A673 (cell line): ENCODE results near the gene NRAP. TPM values are rescaled to one million over a fixed set of nuclear protein-coding genes. Genes with fewer than 3 reads are reported as not detected.

ENCODE experiments used
- BruUV-seq: library from RNA; stranded (reverse); fragments of 400-500 nt; replicated peaks from 2 replicates; lab custom pipeline; 2021; lab: Mats Ljungman, UMichigan
- CTCF ChIA-PET: fragments of 300-600 bp; sonication (Branson Sonifier 250); formaldehyde crosslinking; loops from one replicate; lab custom pipeline; 2022; ENCODE audit warnings: antibody characterized with exemption; lab: Charles Lee
- POLR2A ChIA-PET: fragments of 300-600 bp; sonication (Branson Sonifier 250); formaldehyde crosslinking; loops from one replicate; lab custom pipeline; 2022; ENCODE audit warnings: antibody characterized with exemption; ENCODE audit not compliant: low non-redundant PET; lab: Charles Lee
- DNase-seq: peaks from one replicate; pipeline ENCODE4 v3.0.0-alpha.2; 2015; ENCODE audit warnings: low spot score
- H3K27ac ChIP-seq: fragments of 200-600 bp; sonication (generic); 2 replicates; pipeline ENCODE4 v1.5.1; 2016; ENCODE audit warnings: mixed run types, low read depth, mild to moderate bottlenecking, mixed read lengths, antibody characterized with exemption, low read length; ENCODE audit not compliant: poor library complexity, severe bottlenecking
- H3K27me3 ChIP-seq: fragments of 200-600 bp; sonication (generic); replicated peaks from 2 replicates; pipeline ENCODE4 v1.6.1; 2017; ENCODE audit warnings: mixed run types, low read depth, mild to moderate bottlenecking, mixed read lengths, antibody characterized with exemption, low read length; ENCODE audit not compliant: insufficient read depth, poor library complexity
- H3K36me3 ChIP-seq: fragments of 200-600 bp; sonication (generic); 2 replicates; pipeline ENCODE4 v1.6.1; 2016; ENCODE audit warnings: mixed run types, mild to moderate bottlenecking, mixed read lengths, antibody characterized with exemption, low read length; ENCODE audit not compliant: insufficient read depth, poor library complexity, severe bottlenecking
- H3K4me1 ChIP-seq: fragments of 200-600 bp; sonication (generic); 2 replicates; pipeline ENCODE4 v1.6.1; 2017; ENCODE audit warnings: mixed run types, mild to moderate bottlenecking, mixed read lengths, antibody characterized with exemption, low read length; ENCODE audit not compliant: insufficient read depth, poor library complexity, severe bottlenecking
- H3K4me3 ChIP-seq: fragments of 200-600 bp; sonication (generic); 2 replicates; pipeline ENCODE4 v1.5.1; 2016; ENCODE audit warnings: low read depth, mixed run types, mild to moderate bottlenecking, mixed read lengths, low read length; ENCODE audit not compliant: poor library complexity, severe bottlenecking
- H3K9me3 ChIP-seq: fragments of 200-600 bp; sonication (generic); 2 replicates; pipeline ENCODE4 v1.6.1; 2016; ENCODE audit warnings: mixed run types, low read depth, mild to moderate bottlenecking, mixed read lengths, antibody characterized with exemption, low read length; ENCODE audit not compliant: poor library complexity, severe bottlenecking
- EZH2 ChIP-seq: fragments of 200-600 bp; sonication (generic); IDR thresholded peaks from 2 replicates; pipeline ENCODE4 v1.6.1; 2017; ENCODE audit warnings: borderline replicate concordance, low read depth, mild to moderate bottlenecking, mixed read lengths, antibody characterized with exemption, low read length; ENCODE audit not compliant: poor library complexity, severe bottlenecking
- intact Hi-C: fragments of 100-400 bp; cut with micrococcal nuclease; formaldehyde crosslinking; loops from one replicate; pipeline ENCODE4 v1.10.0; 2022; ENCODE audit not compliant: unreplicated experiment
- total RNA-seq: library from RNA; stranded (reverse); gene quantifications from 2 replicates; pipeline ENCODE4 v1.2.3, GENCODE V29; 2021
- TF ChIP-seq, protein P1 (sequence below): fragments of 300-800, 200-600 bp; sonication (generic); conservative IDR thresholded peaks from 2 replicates; pipeline ENCODE4 v1.5.1; 2017; ENCODE audit warnings: low read depth, mild to moderate bottlenecking, antibody characterized with exemption, low read length, moderate library complexity, mixed read lengths

The NRAP gene
- total RNA-seq, 1 experiment from 2014 or later, result 0.34 TPM

GRCh38 chr10:113585949-113586348 lies 77.9 kb downstream of the NRAP start:
- intact Hi-C loops, result no loop called here
- ChIA-PET POLR2A (no interaction called here), CTCF (no interaction called here)
- H3K4me3 ChIP-seq, result no peak overlapping the region
- no peaks in the 10 kb centered on the region for H3K27me3 ChIP-seq
- H3K36me3 ChIP-seq, result no peaks in the 10 kb centered on the region
- BruUV-seq, result no TSS peak
- TF ChIP-seq, protein P1, sequence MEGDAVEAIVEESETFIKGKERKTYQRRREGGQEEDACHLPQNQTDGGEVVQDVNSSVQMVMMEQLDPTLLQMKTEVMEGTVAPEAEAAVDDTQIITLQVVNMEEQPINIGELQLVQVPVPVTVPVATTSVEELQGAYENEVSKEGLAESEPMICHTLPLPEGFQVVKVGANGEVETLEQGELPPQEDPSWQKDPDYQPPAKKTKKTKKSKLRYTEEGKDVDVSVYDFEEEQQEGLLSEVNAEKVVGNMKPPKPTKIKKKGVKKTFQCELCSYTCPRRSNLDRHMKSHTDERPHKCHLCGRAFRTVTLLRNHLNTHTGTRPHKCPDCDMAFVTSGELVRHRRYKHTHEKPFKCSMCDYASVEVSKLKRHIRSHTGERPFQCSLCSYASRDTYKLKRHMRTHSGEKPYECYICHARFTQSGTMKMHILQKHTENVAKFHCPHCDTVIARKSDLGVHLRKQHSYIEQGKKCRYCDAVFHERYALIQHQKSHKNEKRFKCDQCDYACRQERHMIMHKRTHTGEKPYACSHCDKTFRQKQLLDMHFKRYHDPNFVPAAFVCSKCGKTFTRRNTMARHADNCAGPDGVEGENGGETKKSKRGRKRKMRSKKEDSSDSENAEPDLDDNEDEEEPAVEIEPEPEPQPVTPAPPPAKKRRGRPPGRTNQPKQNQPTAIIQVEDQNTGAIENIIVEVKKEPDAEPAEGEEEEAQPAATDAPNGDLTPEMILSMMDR, result no peak
- no peak for TF ChIP-seq EZH2
- no peak overlapping the region for H3K27ac ChIP-seq
- H3K4me1 ChIP-seq, result no peaks in the 10 kb centered on the region
- no peaks in the 10 kb centered on the region for H3K9me3 ChIP-seq
- DNase-seq, result no peak

GRCh38 chr10:113583571-113583970 lies 80.3 kb downstream of the NRAP start:
- no peaks in the 10 kb centered on the region for H3K27me3 ChIP-seq
- no peaks in the 10 kb centered on the region for H3K9me3 ChIP-seq
- H3K4me1 ChIP-seq, result no peaks in the 10 kb centered on the region
- intact Hi-C loops, result no loop called here
- H3K36me3 ChIP-seq, result no peaks in the 10 kb centered on the region
- no TSS peak for BruUV-seq
- no peak overlapping the region for H3K27ac ChIP-seq
- no peak for DNase-seq
- ChIA-PET CTCF (no interaction called here), POLR2A (no interaction called here)
- TF ChIP-seq EZH2, result no peak
- TF ChIP-seq, protein P1, result no peak
- no peak overlapping the region for H3K4me3 ChIP-seq

GRCh38 chr10:113581092-113581491 lies 82.7 kb downstream of the NRAP start:
- no peaks in the 10 kb centered on the region for H3K4me1 ChIP-seq
- no TSS peak for BruUV-seq
- H3K36me3 ChIP-seq, result no peaks in the 10 kb centered on the region
- H3K4me3 ChIP-seq, result no peak overlapping the region
- ChIA-PET POLR2A (no interaction called here), CTCF (no interaction called here)
- H3K27ac ChIP-seq, result no peak overlapping the region
- no peaks in the 10 kb centered on the region for H3K27me3 ChIP-seq
- TF ChIP-seq EZH2, result no peak
- TF ChIP-seq, protein P1, result no peak
- H3K9me3 ChIP-seq, result no peaks in the 10 kb centered on the region
- intact Hi-C loops, result no loop called here
- DNase-seq, result no peak
